ENCODE data around the gene C12orf57.

DNA sequence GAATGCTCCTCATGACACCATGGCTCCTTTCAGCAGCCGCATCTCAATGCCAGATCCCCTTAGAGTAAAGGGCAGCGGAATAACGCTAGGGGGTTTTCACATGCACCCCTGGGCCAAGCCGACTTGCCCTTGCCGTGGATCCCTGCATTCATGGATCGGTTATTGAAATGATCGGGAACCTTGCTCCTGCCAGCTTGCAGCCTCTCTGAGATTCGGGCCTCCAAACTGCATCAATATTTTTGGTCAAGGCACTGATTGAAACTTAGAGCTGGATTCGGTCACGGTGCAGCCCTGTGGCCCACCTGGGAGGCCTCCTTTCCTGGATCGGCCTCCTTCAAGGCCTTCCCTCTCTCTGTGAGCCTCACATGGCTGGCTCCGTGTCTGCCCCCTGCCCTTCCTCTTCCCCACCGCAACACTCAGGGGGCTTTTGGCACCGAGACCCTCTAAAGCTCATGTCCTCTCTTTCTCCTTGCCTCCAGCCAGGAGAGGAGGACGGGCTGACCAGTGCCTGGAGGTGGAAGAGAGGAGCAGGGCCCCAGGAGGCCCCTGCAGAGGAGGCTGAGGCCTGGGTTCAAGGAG, 9.1 kb downstream of the C12orf57 start:
- TF ChIP-seq TARDBP (IDR thresholded peaks at IDR 0.05; ENCODE audit: borderline replicate concordance) (no peak), RCOR1 (conservative IDR thresholded peaks at IDR 0.05; ENCODE audit: low read depth, low read length) (0 out of 2 replicates have a peak, but pooled peaks have one; percentile 4), POLR2A (IDR thresholded peaks at IDR 0.05; ENCODE audit: low read depth, low read length) (no peak), E4F1 (IDR thresholded peaks at IDR 0.05; ENCODE audit: borderline replicate concordance, partially characterized antibody) (no peak), EZH2 (IDR thresholded peaks at IDR 0.05; ENCODE audit: borderline replicate concordance, control insufficient read depth, low read depth, low read length) (no peak)
- TF ChIP-seq, protein P1, sequence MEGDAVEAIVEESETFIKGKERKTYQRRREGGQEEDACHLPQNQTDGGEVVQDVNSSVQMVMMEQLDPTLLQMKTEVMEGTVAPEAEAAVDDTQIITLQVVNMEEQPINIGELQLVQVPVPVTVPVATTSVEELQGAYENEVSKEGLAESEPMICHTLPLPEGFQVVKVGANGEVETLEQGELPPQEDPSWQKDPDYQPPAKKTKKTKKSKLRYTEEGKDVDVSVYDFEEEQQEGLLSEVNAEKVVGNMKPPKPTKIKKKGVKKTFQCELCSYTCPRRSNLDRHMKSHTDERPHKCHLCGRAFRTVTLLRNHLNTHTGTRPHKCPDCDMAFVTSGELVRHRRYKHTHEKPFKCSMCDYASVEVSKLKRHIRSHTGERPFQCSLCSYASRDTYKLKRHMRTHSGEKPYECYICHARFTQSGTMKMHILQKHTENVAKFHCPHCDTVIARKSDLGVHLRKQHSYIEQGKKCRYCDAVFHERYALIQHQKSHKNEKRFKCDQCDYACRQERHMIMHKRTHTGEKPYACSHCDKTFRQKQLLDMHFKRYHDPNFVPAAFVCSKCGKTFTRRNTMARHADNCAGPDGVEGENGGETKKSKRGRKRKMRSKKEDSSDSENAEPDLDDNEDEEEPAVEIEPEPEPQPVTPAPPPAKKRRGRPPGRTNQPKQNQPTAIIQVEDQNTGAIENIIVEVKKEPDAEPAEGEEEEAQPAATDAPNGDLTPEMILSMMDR (IDR thresholded peaks at IDR 0.05 in 2 of 3, conservative IDR thresholded peaks at IDR 0.05 in 1 of 3; ENCODE audit: control insufficient read depth in 2 of 3, extremely low read depth in 1 of 3, insufficient read depth in 1 of 3, low read depth in 3 of 3, low read length in 3 of 3): no peak

Data from GM12878 (cell line).